GM12864 (cell line): ENCODE measurements around the gene MTHFD1L.
"Not testable (repeated sequence)": the region's sequence is repeated elsewhere in the genome, so short reads cannot be mapped to it uniquely, and the experiment has no call there.

ENCODE experiments used
- DNase-seq: peaks from one replicate; pipeline ENCODE4 v3.0.0-alpha.2; 2011; ENCODE audit warnings: low read depth
- H3K4me3 ChIP-seq: 2 replicates; pipeline ENCODE4 v1.5.1; 2011; ENCODE audit warnings: mild to moderate bottlenecking, low read depth, low read length, control low read depth
- CTCF ChIP-seq: IDR thresholded peaks from 2 replicates; pipeline ENCODE4 v1.5.1; 2011; ENCODE audit warnings: low read depth, mild to moderate bottlenecking, moderate library complexity, low read length, control low read depth, inconsistent platforms; ENCODE audit errors: missing control alignments

The MTHFD1L gene

GRCh38 chr6:151082079-151082478 lies 216.6 kb downstream of the MTHFD1L start:
- H3K4me3 ChIP-seq, result no peak overlapping the region
- no peak for TF ChIP-seq CTCF
- DNase-seq, result no peak

GRCh38 chr6:151084275-151084674 lies 218.8 kb downstream of the MTHFD1L start:
- DNase-seq, result no peak
- no peak for TF ChIP-seq CTCF
- no peak overlapping the region for H3K4me3 ChIP-seq

GRCh38 chr6:151087055-151087454 lies 221.6 kb downstream of the MTHFD1L start:
- not testable (repeated sequence) for DNase-seq, H3K4me3 ChIP-seq

- no peak overlapping the region for H3K4me3 ChIP-seq
- DNase-seq, result no peak
- TF ChIP-seq CTCF, result no peak
Measured at GRCh38 chr6:151087861-151088598, 222.5 kb downstream of the MTHFD1L start.

GRCh38 chr6:151088599-151088935 lies 223.1 kb downstream of the MTHFD1L start:
- TF ChIP-seq CTCF, result no peak
- H3K4me3 ChIP-seq, result no peak overlapping the region
- no peak for DNase-seq

GRCh38 chr6:151088963-151089362 lies 223.5 kb downstream of the MTHFD1L start:
- H3K4me3 ChIP-seq, result no peak overlapping the region
- TF ChIP-seq CTCF, result no peak
- DNase-seq, result no peak

GRCh38 chr6:151089978-151090377 lies 224.5 kb downstream of the MTHFD1L start:
- H3K4me3 ChIP-seq, result no peak overlapping the region
- DNase-seq, result no peak
- no peak for TF ChIP-seq CTCF
